B cell (primary cell): Measurements from ENCODE around the gene TBCCD1. TPM values are rescaled to one million over a fixed set of nuclear protein-coding genes. Genes with fewer than 3 reads are reported as not detected.

Experiments
- ATAC-seq: fragments of 200-7000 bp; cut with Tn5 transposase; one replicate; pipeline ENCODE4 v1.10.0; 2021; ENCODE audit warnings: low read depth, mild to moderate bottlenecking, moderate number of reproducible peaks, moderate library complexity
- CTCF ChIA-PET: fragments of 350-600 bp; sonication (Branson Sonifier 250); formaldehyde crosslinking; loops from one replicate; lab custom pipeline; 2021; ENCODE audit warnings: antibody characterized with exemption, inconsistent platforms; lab: Charles Lee
- POLR2A ChIA-PET: fragments of 350-600 bp; sonication (Branson Sonifier 250); formaldehyde crosslinking; loops from one replicate; lab custom pipeline; 2021; ENCODE audit warnings: antibody characterized with exemption; lab: Charles Lee
- DNase-seq: peaks from one replicate; pipeline ENCODE4 v3.0.0; 2013
- H2AFZ ChIP-seq: 2 replicates; pipeline ENCODE4 v1.6.1; 2012; ENCODE audit warnings: mild to moderate bottlenecking, low read depth, low read length; ENCODE audit not compliant: insufficient read depth, poor library complexity, severe bottlenecking
- H3K27ac ChIP-seq, 2 donors: 1 replicate in 1 of 2; 2 replicates in 1 of 2; pipeline ENCODE4 v1.5.1; 2012 to 2013; ENCODE audit warnings: low read length in 2 of 2, mild to moderate bottlenecking in 2 of 2, moderate library complexity in 1 of 2
- H3K27me3 ChIP-seq, 4 experiments: fragments of 200-600 bp in 1 of 4; sonication (generic) in 1 of 4; replicated peaks in 1 of 4; 1 replicate in 2 of 4; 2 replicates in 2 of 4; pipeline versions ENCODE4 v1.6.1 to v1.7.0; 2013 to 2016; ENCODE audit warnings: low read length in 3 of 4, mild to moderate bottlenecking in 2 of 4, mixed read lengths in 1 of 4, moderate library complexity in 1 of 4; ENCODE audit not compliant: insufficient read depth in 4 of 4, control insufficient read depth in 3 of 4; ENCODE audit errors: control extremely low read depth in 1 of 4
- H3K36me3 ChIP-seq, 2 experiments: replicated peaks in 1 of 2; 1 replicate in 1 of 2; 2 replicates in 1 of 2; pipeline versions ENCODE4 v1.6.1 to v1.7.1; 2013; ENCODE audit warnings: low read length in 1 of 2; ENCODE audit not compliant: insufficient read depth in 2 of 2, control insufficient read depth in 1 of 2; ENCODE audit errors: control extremely low read depth in 1 of 2, extremely low read depth in 1 of 2
- H3K4me1 ChIP-seq, 2 donors: fragments of 200-600 bp in 1 of 2; sonication (generic) in 1 of 2; 1 replicate in 1 of 2; 2 replicates in 1 of 2; pipeline versions ENCODE4 v1.5.1 to v1.6.1; 2013 to 2017; ENCODE audit warnings: low read length in 2 of 2; ENCODE audit not compliant: control insufficient read depth in 2 of 2, insufficient read depth in 2 of 2
- H3K4me2 ChIP-seq: replicated peaks from 2 replicates; pipeline ENCODE3; 2012; ENCODE audit warnings: mild to moderate bottlenecking, low read depth, low read length; ENCODE audit not compliant: poor library complexity, severe bottlenecking
- H3K4me3 ChIP-seq, 5 experiments: fragments of 200-600 bp in 1 of 5; sonication (generic) in 1 of 5; 1 replicate in 3 of 5; 2 replicates in 2 of 5; pipeline versions ENCODE4 v1.5.1 to v1.7.0; 2011 to 2016; ENCODE audit warnings: low read length in 4 of 5, mild to moderate bottlenecking in 4 of 5, low read depth in 2 of 5, control low read depth in 1 of 5, moderate library complexity in 1 of 5; ENCODE audit not compliant: insufficient read depth in 1 of 5; ENCODE audit errors: control extremely low read depth in 1 of 5, extremely low read depth in 1 of 5
- H3K79me2 ChIP-seq: fragments of 200-600 bp; sonication (generic); one replicate; pipeline ENCODE4 v1.6.0; 2016; ENCODE audit warnings: low read length; ENCODE audit not compliant: control insufficient read depth, insufficient read depth
- H3K9ac ChIP-seq: fragments of 200-600 bp; sonication (generic); 2 replicates; pipeline ENCODE4 v1.6.1; 2017; ENCODE audit warnings: mild to moderate bottlenecking, low read length, moderate library complexity
- H3K9me3 ChIP-seq, 3 donors: one replicate each; pipeline versions ENCODE4 v1.6.1 to v1.7.1; 2013; ENCODE audit warnings: low read length in 2 of 3; ENCODE audit not compliant: control insufficient read depth in 2 of 3, insufficient read depth in 1 of 3; ENCODE audit errors: control extremely low read depth in 1 of 3
- H4K20me1 ChIP-seq: 2 replicates; pipeline ENCODE4 v1.6.0; 2012; ENCODE audit warnings: mild to moderate bottlenecking, low read length; ENCODE audit not compliant: insufficient read depth, control insufficient read depth, poor library complexity, severe bottlenecking
- H3K27ac Mint-ChIP-seq: one replicate; pipeline ENCODE4 v1.8.0; 2021; ENCODE audit warnings: mixed read lengths
- H3K27me3 Mint-ChIP-seq: one replicate; pipeline ENCODE4 v1.8.0; 2021; ENCODE audit warnings: mixed read lengths
- H3K4me1 Mint-ChIP-seq: one replicate; pipeline ENCODE4 v1.8.0; 2021; ENCODE audit warnings: mixed read lengths
- H3K4me3 Mint-ChIP-seq: one replicate; pipeline ENCODE4 v1.8.0; 2021; ENCODE audit warnings: mixed read lengths
- H3K9me3 Mint-ChIP-seq: one replicate; pipeline ENCODE4 v1.8.0; 2022; ENCODE audit warnings: mixed read lengths; ENCODE audit not compliant: insufficient read depth
- EZH2 ChIP-seq: IDR thresholded peaks from 2 replicates; pipeline ENCODE4 v1.6.1; 2012; ENCODE audit warnings: borderline replicate concordance, low read depth, mild to moderate bottlenecking, moderate library complexity, low read length; ENCODE audit not compliant: insufficient read depth, poor library complexity, severe bottlenecking
- WGBS: methylation state at CpG from one replicate; pipeline ENCODE4 v1.1.5; 2013; ENCODE audit warnings: missing lambda C conversion rate; ENCODE audit not compliant: insufficient coverage; 5-methylcytosine and 5-hydroxymethylcytosine counted together
- intact Hi-C: fragments of 100-400 bp; cut with micrococcal nuclease; formaldehyde crosslinking; loops from one replicate; pipeline ENCODE4 v1.10.0; 2022
- polyA plus RNA-seq: library from polyadenylated mRNA; depleted of rRNA; stranded (reverse); fragments of >200 nt; gene quantifications from 2 replicates; pipeline ENCODE4 v1.2.3, GENCODE V29; 2012
- total RNA-seq, 2 donors: library from RNA; stranded (reverse); fragments of 120-200 nt in 1 of 2; gene quantifications; 1 replicate in 1 of 2; 2 replicates in 1 of 2; pipeline versions ENCODE4 v1.2.3 to v1.2.4, GENCODE V29; 2013 to 2022
- TF ChIP-seq, protein P1 (sequence below): fragments of 200-600 bp; IDR thresholded peaks from one replicate; pipeline ENCODE4 v1.8.0; 2022; ENCODE audit warnings: antibody characterized with exemption, mild to moderate bottlenecking

Gene TBCCD1
- total and polyA plus RNA-seq, 2 donors (not counting 1 experiment from before 2014, with no cell fraction given): 15.9 to 17.3 TPM

DNA sequence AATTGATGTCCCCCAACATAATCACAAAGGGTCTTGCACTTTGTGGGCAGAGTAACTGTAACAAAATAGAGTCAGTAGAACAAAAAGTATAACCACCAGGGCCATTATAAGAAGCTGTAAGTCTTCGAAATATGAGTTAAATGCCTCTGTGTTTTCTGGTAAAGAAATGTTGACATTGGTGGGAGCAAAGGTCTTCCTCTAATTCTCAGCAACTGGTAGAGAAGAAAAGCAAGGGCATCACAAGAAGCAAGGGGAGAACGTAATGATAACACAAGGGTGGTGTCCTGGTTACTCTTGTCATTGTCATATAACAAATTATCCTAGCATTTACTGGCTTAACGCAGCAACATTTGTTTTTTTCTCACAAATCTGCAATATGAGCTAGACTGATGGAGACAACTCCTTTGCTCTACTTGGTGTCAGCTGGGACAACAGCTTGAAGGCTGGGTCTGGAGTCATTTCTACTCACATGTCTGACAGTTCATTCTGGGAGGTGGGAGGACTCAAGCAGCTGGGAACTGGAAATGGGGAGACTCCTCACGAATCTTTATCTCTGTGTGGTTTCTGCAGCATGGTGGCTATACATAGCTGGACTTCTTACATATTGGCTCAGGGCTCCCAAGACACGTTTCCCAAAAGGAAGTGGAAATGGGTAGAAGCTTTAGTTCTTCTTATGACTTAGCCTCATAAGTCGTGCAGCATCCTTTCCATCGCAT is 23.6 kb upstream of the TBCCD1 start:
- no peak overlapping the region for H2AFZ ChIP-seq
- whole genome bisulfite sequencing: 92% methylated on average over 4 of the region's 7 CpGs

More for the DNA sequence above, 23.6 kb upstream of the TBCCD1 start:
- Mint-ChIP-seq H3K4me1 (no peaks in the 10 kb centered on the region), H3K27me3 (no peaks in the 10 kb centered on the region), H3K9me3 (no peaks in the 10 kb centered on the region), H3K4me3 (no peak overlapping the region), H3K27ac (no peak overlapping the region)
- H3K36me3 ChIP-seq: peaks cover 3 to 5% of the 10 kb centered on the region in 2 experiments
- H3K4me1 ChIP-seq: no peaks in the 10 kb centered on the region
- H4K20me1 ChIP-seq: no peaks in the 10 kb centered on the region
- no peak overlapping the region for H3K9ac ChIP-seq
- ATAC-seq (no peak), DNase-seq (no peak)
- no peak overlapping the region for H3K4me2 ChIP-seq
- intact Hi-C loops: no loop called here
- CTCF ChIA-PET: interaction anchor here (1.7 to 2.1 kb wide), 2 partner anchors 25 to 647 kb away, joined by 3 to 9 read pairs; no protein-coding TSS in a partner anchor
- TF ChIP-seq, protein P1, sequence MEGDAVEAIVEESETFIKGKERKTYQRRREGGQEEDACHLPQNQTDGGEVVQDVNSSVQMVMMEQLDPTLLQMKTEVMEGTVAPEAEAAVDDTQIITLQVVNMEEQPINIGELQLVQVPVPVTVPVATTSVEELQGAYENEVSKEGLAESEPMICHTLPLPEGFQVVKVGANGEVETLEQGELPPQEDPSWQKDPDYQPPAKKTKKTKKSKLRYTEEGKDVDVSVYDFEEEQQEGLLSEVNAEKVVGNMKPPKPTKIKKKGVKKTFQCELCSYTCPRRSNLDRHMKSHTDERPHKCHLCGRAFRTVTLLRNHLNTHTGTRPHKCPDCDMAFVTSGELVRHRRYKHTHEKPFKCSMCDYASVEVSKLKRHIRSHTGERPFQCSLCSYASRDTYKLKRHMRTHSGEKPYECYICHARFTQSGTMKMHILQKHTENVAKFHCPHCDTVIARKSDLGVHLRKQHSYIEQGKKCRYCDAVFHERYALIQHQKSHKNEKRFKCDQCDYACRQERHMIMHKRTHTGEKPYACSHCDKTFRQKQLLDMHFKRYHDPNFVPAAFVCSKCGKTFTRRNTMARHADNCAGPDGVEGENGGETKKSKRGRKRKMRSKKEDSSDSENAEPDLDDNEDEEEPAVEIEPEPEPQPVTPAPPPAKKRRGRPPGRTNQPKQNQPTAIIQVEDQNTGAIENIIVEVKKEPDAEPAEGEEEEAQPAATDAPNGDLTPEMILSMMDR: no peak
- TF ChIP-seq EZH2: no peak
- H3K9me3 ChIP-seq: no peaks in the 10 kb centered on the region
- no peaks in the 10 kb centered on the region for H3K79me2 ChIP-seq
- no peak overlapping the region for H3K4me3 ChIP-seq
- no peaks in the 10 kb centered on the region for H3K27me3 ChIP-seq
- POLR2A ChIA-PET: no interaction called here
- H3K27ac ChIP-seq: no peak overlapping the region
